Chondrocyte (in vitro differentiated cells): ENCODE results near the gene TMEM108. TPM values are rescaled to one million over a fixed set of nuclear protein-coding genes. Genes with fewer than 3 reads are reported as not detected.

Experiments
- DNase-seq: peaks from one replicate; pipeline ENCODE4 v3.0.0; 2021; ENCODE audit warnings: mixed read lengths, low spot score
- H3K27ac Mint-ChIP-seq: one replicate; pipeline ENCODE4 v1.8.0; 2021; ENCODE audit warnings: mild to moderate bottlenecking, moderate library complexity, mixed read lengths; ENCODE audit not compliant: unreplicated experiment
- H3K27me3 Mint-ChIP-seq: 2 replicates; pipeline ENCODE4 v1.8.0; 2021; ENCODE audit warnings: low read depth, mixed read lengths
- H3K36me3 Mint-ChIP-seq: 2 replicates; pipeline ENCODE4 v1.8.0; 2021; ENCODE audit warnings: low read depth, mixed read lengths
- H3K4me1 Mint-ChIP-seq: 2 replicates; pipeline ENCODE4 v1.8.0; 2021; ENCODE audit warnings: low read depth, mild to moderate bottlenecking, mixed read lengths
- H3K4me3 Mint-ChIP-seq: one replicate; pipeline ENCODE4 v1.8.0; 2021; ENCODE audit warnings: mild to moderate bottlenecking, moderate library complexity, mixed read lengths; ENCODE audit not compliant: unreplicated experiment
- H3K9me3 Mint-ChIP-seq: 2 replicates; pipeline ENCODE4 v1.8.0; 2021; ENCODE audit warnings: low read depth, mixed read lengths
- total RNA-seq: library from RNA; stranded (reverse); gene quantifications from 3 replicates; pipeline ENCODE4 v1.2.1, GENCODE V29; 2021
- TF ChIP-seq, protein P1 (sequence below): fragments of 200-600 bp; sonication (generic); IDR thresholded peaks from 2 replicates; pipeline ENCODE4 v1.5.0; 2021; ENCODE audit warnings: antibody characterized with exemption, mild to moderate bottlenecking, moderate library complexity

The TMEM108 gene
- total RNA-seq, 1 donor from 2014 or later = 5.6 TPM

DNA sequence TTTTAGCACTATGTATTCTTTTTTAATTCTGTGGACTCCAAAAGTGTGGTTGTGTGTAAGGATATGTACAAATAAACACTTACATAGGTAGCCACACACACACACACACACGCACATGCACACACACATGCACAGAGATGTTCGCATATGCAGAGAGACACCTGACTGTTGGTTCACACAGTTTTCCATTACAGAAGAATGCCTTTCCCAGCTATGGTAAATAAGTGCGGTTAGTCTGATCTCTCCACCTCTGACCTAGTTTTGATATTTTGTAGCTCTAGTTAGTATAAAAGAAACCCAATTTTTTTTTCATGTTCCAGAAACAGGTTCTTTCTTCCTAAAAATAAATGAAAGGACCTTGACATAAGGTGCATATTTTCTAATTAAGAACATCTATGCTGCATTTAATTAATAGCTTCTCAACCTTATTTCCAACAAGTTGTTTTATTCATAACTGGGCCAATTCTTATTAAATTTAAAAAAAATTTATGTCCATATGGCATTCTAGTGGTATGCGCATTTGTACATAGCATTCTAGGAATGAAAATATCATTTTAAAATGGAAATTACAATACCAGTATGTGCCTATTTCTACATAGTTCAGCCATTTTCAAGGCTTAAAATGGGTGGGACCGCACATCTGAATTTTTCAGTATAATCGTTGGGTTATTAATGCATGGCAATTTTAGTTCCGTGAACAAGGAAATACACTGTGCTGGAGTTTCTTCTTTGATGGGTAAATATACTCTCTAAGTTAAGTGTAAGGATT, 27.2 kb downstream of the TMEM108 start:
- H3K4me1 Mint-ChIP-seq = no peaks in the 10 kb centered on the region
- H3K27ac Mint-ChIP-seq = no peak overlapping the region
- H3K27me3 Mint-ChIP-seq = peaks cover 8% of the 10 kb centered on the region
- TF ChIP-seq, protein P1, sequence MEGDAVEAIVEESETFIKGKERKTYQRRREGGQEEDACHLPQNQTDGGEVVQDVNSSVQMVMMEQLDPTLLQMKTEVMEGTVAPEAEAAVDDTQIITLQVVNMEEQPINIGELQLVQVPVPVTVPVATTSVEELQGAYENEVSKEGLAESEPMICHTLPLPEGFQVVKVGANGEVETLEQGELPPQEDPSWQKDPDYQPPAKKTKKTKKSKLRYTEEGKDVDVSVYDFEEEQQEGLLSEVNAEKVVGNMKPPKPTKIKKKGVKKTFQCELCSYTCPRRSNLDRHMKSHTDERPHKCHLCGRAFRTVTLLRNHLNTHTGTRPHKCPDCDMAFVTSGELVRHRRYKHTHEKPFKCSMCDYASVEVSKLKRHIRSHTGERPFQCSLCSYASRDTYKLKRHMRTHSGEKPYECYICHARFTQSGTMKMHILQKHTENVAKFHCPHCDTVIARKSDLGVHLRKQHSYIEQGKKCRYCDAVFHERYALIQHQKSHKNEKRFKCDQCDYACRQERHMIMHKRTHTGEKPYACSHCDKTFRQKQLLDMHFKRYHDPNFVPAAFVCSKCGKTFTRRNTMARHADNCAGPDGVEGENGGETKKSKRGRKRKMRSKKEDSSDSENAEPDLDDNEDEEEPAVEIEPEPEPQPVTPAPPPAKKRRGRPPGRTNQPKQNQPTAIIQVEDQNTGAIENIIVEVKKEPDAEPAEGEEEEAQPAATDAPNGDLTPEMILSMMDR = no peak
- H3K9me3 Mint-ChIP-seq = no peaks in the 10 kb centered on the region
- H3K36me3 Mint-ChIP-seq = no peaks in the 10 kb centered on the region
- H3K4me3 Mint-ChIP-seq = no peak overlapping the region
- no peak for DNase-seq

DNA sequence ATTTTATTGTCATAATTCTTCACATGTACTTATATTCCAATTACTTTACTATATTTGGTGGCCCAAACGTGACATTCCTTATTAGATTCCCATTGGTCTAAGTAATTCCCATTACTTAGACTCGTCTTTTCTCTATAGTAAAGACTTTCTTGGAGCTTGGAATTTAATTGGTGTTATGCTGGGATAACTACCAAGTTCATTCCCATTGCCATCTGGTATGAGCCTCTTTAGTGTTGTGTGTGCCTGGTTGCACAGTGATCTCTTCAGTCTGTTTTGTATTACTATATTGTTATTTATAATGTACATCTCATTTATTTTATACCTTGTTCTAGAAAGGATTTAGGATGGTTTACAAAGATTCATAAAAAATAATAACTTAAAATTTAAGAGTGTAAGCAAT, 27.8 kb downstream of the TMEM108 start:
- Mint-ChIP-seq H3K4me1 (no peaks in the 10 kb centered on the region), H3K27me3 (peaks cover 8% of the 10 kb centered on the region), H3K9me3 (no peaks in the 10 kb centered on the region), H3K27ac (no peak overlapping the region), H3K4me3 (no peak overlapping the region), H3K36me3 (no peaks in the 10 kb centered on the region)
- DNase-seq = no peak
- TF ChIP-seq, protein P1 = no peak

DNA sequence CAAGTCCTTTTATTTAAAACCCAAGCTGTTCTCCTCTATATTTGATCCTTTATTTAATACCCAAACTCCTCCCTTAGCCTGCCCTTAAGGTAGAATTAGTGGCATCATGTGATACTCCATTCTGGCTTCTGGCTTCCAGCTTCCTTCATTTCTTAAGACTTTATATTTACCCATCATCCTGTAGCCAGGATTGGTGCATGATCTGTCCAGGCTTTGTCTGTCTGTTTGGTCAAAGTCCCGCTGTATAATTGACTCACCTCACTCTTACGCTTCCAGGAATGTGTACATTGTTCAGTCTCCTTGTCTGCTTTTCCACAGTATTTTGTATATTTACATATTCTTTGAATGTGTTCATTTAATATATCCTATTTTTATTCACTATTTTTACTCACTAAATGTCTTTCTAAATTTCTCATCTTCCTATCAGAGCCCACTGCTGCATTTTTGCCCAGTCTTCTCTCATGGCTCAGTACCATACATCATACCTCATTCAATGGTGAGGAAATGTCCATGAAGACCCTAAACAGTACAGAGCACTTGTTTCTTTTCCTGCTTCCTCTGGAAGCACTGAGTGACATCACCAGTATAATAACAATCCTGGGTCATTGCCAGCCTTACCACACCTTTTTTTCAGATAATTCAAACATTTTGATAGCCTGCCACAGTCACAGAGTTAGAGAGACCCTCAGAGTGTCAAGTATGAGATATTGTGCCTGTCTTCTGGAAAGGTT, 31.5 kb downstream of the TMEM108 start:
- Mint-ChIP-seq H3K27ac (no peak overlapping the region), H3K36me3 (no peaks in the 10 kb centered on the region), H3K4me1 (no peaks in the 10 kb centered on the region), H3K4me3 (no peak overlapping the region), H3K27me3 (peaks cover 10% of the 10 kb centered on the region), H3K9me3 (no peaks in the 10 kb centered on the region)
- DNase-seq = no peak
- TF ChIP-seq, protein P1 = no peak

DNA sequence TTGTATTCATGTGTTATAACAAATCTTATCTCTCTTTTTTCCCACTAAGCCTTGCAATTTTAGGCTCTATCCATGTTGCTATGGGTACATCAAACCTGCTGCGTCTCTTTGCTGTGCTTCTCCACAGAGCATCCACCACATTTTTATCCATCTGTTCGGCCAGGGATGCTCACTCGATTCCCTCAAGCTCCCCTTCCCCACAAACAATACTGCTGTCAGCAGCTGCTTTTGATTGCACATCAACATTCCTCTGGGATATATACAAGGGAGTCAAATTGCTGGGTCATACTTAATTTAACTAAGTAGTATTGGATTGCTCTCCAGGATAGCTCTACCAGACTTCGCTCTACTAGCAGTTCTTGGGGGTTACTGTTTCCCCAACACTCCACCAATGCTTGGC, 36.8 kb downstream of the TMEM108 start:
- no peak overlapping the region for H3K4me3 Mint-ChIP-seq
- no peak overlapping the region for H3K27ac Mint-ChIP-seq
- no peaks in the 10 kb centered on the region for H3K4me1 Mint-ChIP-seq
- no peak for DNase-seq
- peaks cover 11% of the 10 kb centered on the region for H3K27me3 Mint-ChIP-seq
- no peaks in the 10 kb centered on the region for H3K36me3 Mint-ChIP-seq
- no peaks in the 10 kb centered on the region for H3K9me3 Mint-ChIP-seq
- TF ChIP-seq, protein P1 = no peak

DNA sequence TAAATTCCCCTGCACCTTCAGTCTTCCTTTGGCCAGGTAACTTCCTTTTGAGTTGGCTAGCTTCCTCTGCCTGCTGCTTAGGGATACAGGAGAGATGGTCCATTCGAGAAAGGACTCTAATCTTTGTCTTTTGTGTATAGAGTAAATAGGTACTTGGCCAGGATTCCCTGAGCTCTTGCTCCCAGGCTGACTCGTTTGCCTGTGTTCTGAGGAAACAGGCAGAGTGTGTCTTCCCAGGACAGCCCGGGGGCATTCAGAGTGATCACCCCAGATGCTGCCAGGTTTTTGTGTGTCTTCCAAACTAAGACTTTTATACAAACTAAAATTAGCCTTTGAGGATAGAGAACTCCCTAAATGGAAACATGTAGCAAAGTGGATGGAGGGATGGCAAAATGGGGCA, 39.5 kb downstream of the TMEM108 start:
- Mint-ChIP-seq H3K4me3 (no peak overlapping the region), H3K9me3 (peaks cover 9% of the 10 kb centered on the region), H3K36me3 (peaks cover 3% of the 10 kb centered on the region), H3K27ac (no peak overlapping the region), H3K27me3 (peaks cover 7% of the 10 kb centered on the region), H3K4me1 (no peaks in the 10 kb centered on the region)
- TF ChIP-seq, protein P1 = no peak
- no peak for DNase-seq
